Testis (tissue), 3 donors: ENCODE data around the gene CT83. TPM values are rescaled to one million over a fixed set of nuclear protein-coding genes. Genes with fewer than 3 reads are reported as not detected.

Source experiments
- DNase-seq: peaks from one replicate; pipeline ENCODE4 v3.0.0-alpha.2; 2019
- H3K27ac ChIP-seq, 2 donors: fragments of 200-600 bp; sonication (generic); one replicate each; pipeline ENCODE4 v1.5.1; 2019
- H3K27me3 ChIP-seq: fragments of 200-600 bp; sonication (generic); one replicate; pipeline ENCODE4 v1.5.1; 2019
- H3K36me3 ChIP-seq: fragments of 200-600 bp; sonication (generic); one replicate; pipeline ENCODE4 v1.5.1; 2017; ENCODE audit warnings: low read depth; ENCODE audit errors: missing control alignments
- H3K4me1 ChIP-seq: fragments of 200-600 bp; sonication (generic); one replicate; pipeline ENCODE4 v1.5.1; 2019
- H3K4me3 ChIP-seq, 2 donors: fragments of 200-600 bp; sonication (generic); one replicate each; pipeline ENCODE4 v1.5.1; 2017 to 2019
- H3K9me3 ChIP-seq: fragments of 200-600 bp; sonication (generic); one replicate; pipeline ENCODE4 v1.5.1; 2017
- POLR2A ChIP-seq: fragments of 450-650 bp; IDR thresholded peaks from one replicate; pipeline ENCODE4 v1.6.1; 2017; ENCODE audit warnings: antibody characterized with exemption, mild to moderate bottlenecking, moderate library complexity
- WGBS, 2 donors: methylation state at CpG; one replicate each; pipeline ENCODE4 v1.1.5; 2018; 5-methylcytosine and 5-hydroxymethylcytosine counted together
- intact Hi-C: fragments of 100-400 bp; cut with DNase I; formaldehyde crosslinking; loops from one replicate; pipeline ENCODE4 v1.15.1; 2023; ENCODE audit warnings: low total_unique reads
- polyA plus RNA-seq: library from polyadenylated mRNA; stranded (reverse); fragments of 350-450 nt; fragmentation: Illumina TruSeq; extraction: RNeasy Lipid Tissue Mini Kit (QIAGEN cat#74804); gene quantifications from one replicate; pipeline ENCODE4 v1.2.3, GENCODE V29; 2014; ENCODE audit warnings: low read depth, low replicate concordance; ENCODE audit not compliant: insufficient read depth
- total RNA-seq, 2 donors: library from RNA; depleted of rRNA; stranded (reverse); fragments of >200 nt; gene quantifications; one replicate each; pipeline ENCODE4 v1.2.3, GENCODE V29; 2016
- TF ChIP-seq, protein P1 (sequence below), 3 experiments: fragments of 450-650 bp in 2 of 3; fragments of 200-600 bp in 1 of 3; sonication (generic) in 1 of 3; IDR thresholded peaks; one replicate each; pipeline ENCODE4 v1.5.1; 2016 to 2019; ENCODE audit warnings: antibody characterized with exemption in 3 of 3, mild to moderate bottlenecking in 2 of 3, moderate library complexity in 1 of 3

CT83 gene
- total and polyA plus RNA-seq, 3 donors from 2014 or later, result 22.7 to 61.7 (median 58.1) TPM

- H3K27ac ChIP-seq, result no peak overlapping the region
- no peaks in the 10 kb centered on the region for H3K36me3 ChIP-seq
- H3K4me3 ChIP-seq, result no peak overlapping the region
- no peaks in the 10 kb centered on the region for H3K9me3 ChIP-seq
- WGBS, 2 donors, result 71 to 84% methylated on average over 2 of the region's 2 CpGs
- no peaks in the 10 kb centered on the region for H3K4me1 ChIP-seq
- intact Hi-C loops, result no loop called here
- no peaks in the 10 kb centered on the region for H3K27me3 ChIP-seq
- DNase-seq, result no peak
- TF ChIP-seq, protein P1, sequence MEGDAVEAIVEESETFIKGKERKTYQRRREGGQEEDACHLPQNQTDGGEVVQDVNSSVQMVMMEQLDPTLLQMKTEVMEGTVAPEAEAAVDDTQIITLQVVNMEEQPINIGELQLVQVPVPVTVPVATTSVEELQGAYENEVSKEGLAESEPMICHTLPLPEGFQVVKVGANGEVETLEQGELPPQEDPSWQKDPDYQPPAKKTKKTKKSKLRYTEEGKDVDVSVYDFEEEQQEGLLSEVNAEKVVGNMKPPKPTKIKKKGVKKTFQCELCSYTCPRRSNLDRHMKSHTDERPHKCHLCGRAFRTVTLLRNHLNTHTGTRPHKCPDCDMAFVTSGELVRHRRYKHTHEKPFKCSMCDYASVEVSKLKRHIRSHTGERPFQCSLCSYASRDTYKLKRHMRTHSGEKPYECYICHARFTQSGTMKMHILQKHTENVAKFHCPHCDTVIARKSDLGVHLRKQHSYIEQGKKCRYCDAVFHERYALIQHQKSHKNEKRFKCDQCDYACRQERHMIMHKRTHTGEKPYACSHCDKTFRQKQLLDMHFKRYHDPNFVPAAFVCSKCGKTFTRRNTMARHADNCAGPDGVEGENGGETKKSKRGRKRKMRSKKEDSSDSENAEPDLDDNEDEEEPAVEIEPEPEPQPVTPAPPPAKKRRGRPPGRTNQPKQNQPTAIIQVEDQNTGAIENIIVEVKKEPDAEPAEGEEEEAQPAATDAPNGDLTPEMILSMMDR (IDR thresholded peaks at IDR 0.05), result no peak
- no peak for TF ChIP-seq POLR2A
These were observed 13.6 kb downstream of the CT83 start for GRCh38 chrX:116449156-116449555.

DNA sequence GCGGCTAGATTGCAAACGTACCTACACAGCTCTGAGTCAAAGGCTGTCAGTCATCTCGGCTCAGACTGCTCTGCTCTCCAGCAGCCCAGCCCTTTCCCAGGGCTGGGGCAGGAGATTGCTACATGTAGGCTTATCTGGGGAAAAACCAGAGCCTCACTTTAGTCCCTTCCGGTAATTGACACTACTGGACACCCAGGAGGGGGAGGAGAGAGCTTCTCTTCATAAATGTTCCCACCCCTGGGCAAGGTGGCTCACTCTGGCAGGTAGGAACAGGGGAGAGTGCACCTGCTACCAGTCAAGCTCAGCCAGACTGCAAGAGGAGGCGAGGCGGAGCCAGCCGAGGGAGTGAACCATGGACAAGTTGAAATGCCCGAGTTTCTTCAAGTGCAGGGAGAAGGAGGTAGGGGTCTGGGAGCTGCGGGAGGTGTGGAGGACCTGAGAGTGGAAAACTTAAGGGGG is 26.4 kb downstream of the CT83 start, which contains the start of gene SLC6A14:
Gene SLC6A14 (plus strand): TSS at position 249 of the 459 bp plus-strand sequence. CDS start 104 bp downstream, at position 353.
- WGBS, 2 donors, result 43 to 58% methylated on average over 5 to 9 of the region's 9 CpGs
- Histone ChIP-seq H3K4me1 (no peaks in the 10 kb centered on the region), H3K27ac (no peak within 1 kb of the TSS), H3K27me3 (no peaks in the 10 kb centered on the region), H3K9me3 (no peaks in the 10 kb centered on the region), H3K36me3 (no peaks in the 10 kb centered on the region), H3K4me3 (no peak within 1 kb of the TSS)
- TF ChIP-seq, protein P1 (IDR thresholded peaks at IDR 0.05), result no peak
- no peak for TF ChIP-seq POLR2A
- DNase-seq, result no peak
- intact Hi-C loops, result no loop called here

DNA sequence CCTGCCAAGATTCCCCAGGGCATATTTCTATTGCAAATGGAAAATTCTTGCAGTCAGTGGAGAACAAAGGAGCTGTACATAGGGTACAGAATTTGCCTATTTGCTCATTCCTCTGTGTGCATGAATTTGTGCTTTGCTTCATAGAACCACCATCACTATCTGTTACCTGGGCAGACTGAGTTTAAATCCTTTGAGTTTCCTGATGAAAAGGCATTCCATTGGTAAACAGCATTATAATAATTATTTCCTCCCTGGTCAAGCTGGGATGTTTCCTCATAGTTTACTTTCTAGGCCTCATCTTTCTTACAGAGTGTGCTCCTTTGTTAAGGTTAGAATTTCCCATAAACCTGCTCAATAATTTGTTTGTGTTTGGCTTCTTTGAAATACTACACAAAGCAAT is 27.2 kb downstream of the CT83 start:
- no peak overlapping the region for H3K27ac ChIP-seq
- TF ChIP-seq, protein P1 (IDR thresholded peaks at IDR 0.05), result no peak
- no peak for TF ChIP-seq POLR2A
- H3K4me1 ChIP-seq, result no peaks in the 10 kb centered on the region
- intact Hi-C loops, result no loop called here
- no peaks in the 10 kb centered on the region for H3K27me3 ChIP-seq
- H3K36me3 ChIP-seq, result no peaks in the 10 kb centered on the region
- H3K4me3 ChIP-seq, result no peak overlapping the region
- H3K9me3 ChIP-seq, result no peaks in the 10 kb centered on the region
- DNase-seq, result no peak

DNA sequence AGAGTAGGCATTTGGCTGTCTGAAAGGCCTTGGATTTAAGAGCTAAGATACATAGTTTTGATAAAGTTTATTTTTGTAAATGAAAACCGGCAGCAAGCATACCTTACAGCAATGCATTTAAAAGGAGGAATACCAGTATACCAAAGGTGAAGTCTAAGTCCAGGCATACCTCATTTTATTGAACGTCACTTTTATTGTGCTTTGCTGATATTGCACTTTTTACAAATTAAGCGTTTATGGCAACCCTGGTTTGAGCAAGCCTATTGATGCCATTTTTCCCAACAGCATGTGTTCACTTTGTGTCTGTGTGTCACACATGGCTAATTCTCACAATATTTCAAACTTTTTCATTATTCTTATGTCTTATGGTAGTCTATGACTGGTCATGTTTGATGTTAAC is 34.8 kb downstream of the CT83 start:
- DNase-seq, result no peak
- Histone ChIP-seq H3K9me3 (no peaks in the 10 kb centered on the region), H3K36me3 (no peaks in the 10 kb centered on the region), H3K27me3 (no peaks in the 10 kb centered on the region), H3K4me1 (no peaks in the 10 kb centered on the region), H3K4me3 (no peak overlapping the region), H3K27ac (no peak overlapping the region)
- WGBS, 2 donors, result 80 to 94% methylated on average over 3 of the region's 3 CpGs
- intact Hi-C loops, result no loop called here
- TF ChIP-seq POLR2A, result no peak
- TF ChIP-seq, protein P1 (IDR thresholded peaks at IDR 0.05), result no peak

- WGBS, 2 donors, result 55 to 65% methylated on average over 4 of the region's 4 CpGs
- Histone ChIP-seq H3K4me1 (no peaks in the 10 kb centered on the region), H3K27ac (no peak overlapping the region), H3K27me3 (no peaks in the 10 kb centered on the region), H3K9me3 (no peaks in the 10 kb centered on the region), H3K4me3 (no peak overlapping the region), H3K36me3 (no peaks in the 10 kb centered on the region)
- intact Hi-C loops, result no loop called here
- no peak for DNase-seq
- TF ChIP-seq POLR2A, result no peak
- TF ChIP-seq, protein P1 (IDR thresholded peaks at IDR 0.05), result no peak
These were observed 44.8 kb downstream of the CT83 start for GRCh38 chrX:116417968-116418367.
